NK-92 treated with Interleukin-12 subunit alpha and Interleukin-12 subunit beta, amount 100 ng/mL, for 24 hours (cell line): ENCODE results near the gene HOPX.
"Not testable (repeated sequence)": the region's sequence is repeated elsewhere in the genome, so short reads cannot be mapped to it uniquely, and the experiment has no call there.

Source experiments
- DNase-seq: peaks from one replicate; lab custom pipeline; 2025; lab: John Stamatoyannopoulos, UW

The HOPX gene

GRCh38 chr4:56688094-56688647 is 7.1 kb upstream of the HOPX start:
- no peak for DNase-seq

GRCh38 chr4:56686537-56687231 is 5.6 kb upstream of the HOPX start:
- no peak for DNase-seq

- no peak for DNase-seq
These were observed 3.4 kb upstream of the HOPX start for GRCh38 chr4:56684320-56685050.

- DNase-seq, result no peak
These were observed 2.4 kb upstream of the HOPX start for GRCh38 chr4:56683455-56683854.

GRCh38 chr4:56681853-56682525 is 893 bp upstream of the HOPX start:
- no peak for DNase-seq

- DNase-seq, result no peak
These were observed 830 bp downstream of the HOPX start for GRCh38 chr4:56680266-56680665.

GRCh38 chr4:56677711-56678110 is 3.4 kb downstream of the HOPX start:
- no peak for DNase-seq

GRCh38 chr4:56674984-56675383 is 6.1 kb downstream of the HOPX start:
- DNase-seq, result no peak

GRCh38 chr4:56671860-56672259 is 9.2 kb downstream of the HOPX start:
- no peak for DNase-seq

- no peak for DNase-seq
These were observed 9.7 kb downstream of the HOPX start for GRCh38 chr4:56671373-56671772.

- DNase-seq, result no peak
These were observed 12.8 kb downstream of the HOPX start for GRCh38 chr4:56668267-56668666.

- DNase-seq, result not testable (repeated sequence)
These were observed 13.7 kb downstream of the HOPX start for GRCh38 chr4:56667396-56667795.

GRCh38 chr4:56666279-56666678 is 14.8 kb downstream of the HOPX start:
- DNase-seq, result no peak

- DNase-seq, result no peak
These were observed 15.3 kb downstream of the HOPX start for GRCh38 chr4:56665781-56666180.

GRCh38 chr4:56662782-56663468 is 18.2 kb downstream of the HOPX start:
- DNase-seq, result no peak

GRCh38 chr4:56659946-56660345 is 21.1 kb downstream of the HOPX start:
- DNase-seq, result no peak

GRCh38 chr4:56658528-56658927 is 22.6 kb downstream of the HOPX start:
- no peak for DNase-seq

- no peak for DNase-seq
These were observed 23.3 kb downstream of the HOPX start for GRCh38 chr4:56657818-56658217.

- DNase-seq, result no peak
These were observed 24.0 kb downstream of the HOPX start for GRCh38 chr4:56657128-56657527.

- DNase-seq, result peak; percentile 69
These were observed 24.8 kb downstream of the HOPX start for GRCh38 chr4:56656346-56656643.

GRCh38 chr4:56655627-56656345 is 25.3 kb downstream of the HOPX start:
- peak; percentile 36 for DNase-seq

GRCh38 chr4:56655209-56655626 is 25.9 kb downstream of the HOPX start:
- peak; percentile 34 for DNase-seq
